ENCODE results near the gene OTUB1. TPM values are rescaled to one million over a fixed set of nuclear protein-coding genes. Genes with fewer than 3 reads are reported as not detected.
A peak's percentile ranks its signal among the peaks of the same experiment; 100 is the strongest.

The OTUB1 gene
- polyA plus RNA-seq, 2 of the 4 experiments (the other 2 are of a cell fraction) = 97.4 to 113 TPM

- DNase-seq (ENCODE audit: low read depth in 1 of 2, low spot score in 1 of 2) (peak; percentile 99 to 100), ATAC-seq (peak; percentile 96 to 98), FAIRE-seq (peak; percentile 72)
- 1% methylated on average over 41 of the region's 67 CpGs for WGBS (ENCODE audit: missing lambda C conversion rate)
- Histone ChIP-seq H3K4me3 (peak within 1 kb of the TSS; percentile 89), H3K27ac (peak within 1 kb of the TSS; percentile 91 to 95), H3K9me3 (no peaks in the 10 kb centered on the region), H3K4me2 (peak within 1 kb of the TSS; percentile 90), H3K4me1 (peaks cover 14% of the 10 kb centered on the region)
- POLR2A ChIA-PET = interaction anchor here (1.0 to 1.7 kb wide), 3 partner anchors 11 to 211 kb away, joined by 3 to 9 read pairs (median 4); partner anchors contain the start of genes OTUB1 and STIP1
- CTCF ChIA-PET = interaction anchor here (0.8 to 1.7 kb wide), 5 partner anchors 16 to 178 kb away, joined by 3 to 5 read pairs (median 3); no protein-coding TSS in a partner anchor
- TF ChIP-seq MYC (IDR thresholded peaks at IDR 0.05; ENCODE audit: borderline replicate concordance, low read length) = no peak
- no peak for TF ChIP-seq EHMT2 (IDR thresholded peaks at IDR 0.05; ENCODE audit: low read depth)
- TF ChIP-seq GATA3 (IDR thresholded peaks at IDR 0.05; ENCODE audit: borderline replicate concordance) = peak; percentile 23; the same call in 1 of the 2 replicates
- no peak for TF ChIP-seq FOSL2 (IDR thresholded peaks at IDR 0.05)
- 0 out of 2 replicates have a peak, but pooled peaks have one; percentile 10 for TF ChIP-seq FOSL2 (CRISPR knock-in tag; IDR thresholded peaks at IDR 0.05)
- peak; percentile 87; the same call in 1 of the 2 replicates for TF ChIP-seq ESRRA (IDR thresholded peaks at IDR 0.05; ENCODE audit: borderline replicate concordance, low read length)
- no peak for TF ChIP-seq TP53 (CRISPR knock-in tag; IDR thresholded peaks at IDR 0.05)
- TF ChIP-seq BHLHE40 (IDR thresholded peaks at IDR 0.05; ENCODE audit: low read depth, low read length) = no peak
- TF ChIP-seq MAX (IDR thresholded peaks at IDR 0.05) = peak; percentile 81
- TF ChIP-seq ELK1 (IDR thresholded peaks at IDR 0.05; ENCODE audit: low read depth, low read length) = no peak
- no peak for TF ChIP-seq ZNF302 (CRISPR knock-in tag; IDR thresholded peaks at IDR 0.05)
- no peak for TF ChIP-seq JUNB (IDR thresholded peaks at IDR 0.05)
- TF ChIP-seq ATOH8 (CRISPR knock-in tag; IDR thresholded peaks at IDR 0.05; ENCODE audit: low read depth) = no peak
- TF ChIP-seq RNF2 (IDR thresholded peaks at IDR 0.05; ENCODE audit: borderline replicate concordance, low read depth) = no peak
- TF ChIP-seq POLR2AphosphoS2 (conservative IDR thresholded peaks at IDR 0.05; ENCODE audit: low read length) = no peak
- no peak for TF ChIP-seq PBX3 (IDR thresholded peaks at IDR 0.05)
- no peak for TF ChIP-seq CTCF (IDR thresholded peaks at IDR 0.05)
- no peak for TF ChIP-seq TFCP2L1 (CRISPR knock-in tag; IDR thresholded peaks at IDR 0.05)
- TF ChIP-seq SREBF2 (IDR thresholded peaks at IDR 0.05) = no peak
- TF ChIP-seq EHF (CRISPR knock-in tag; IDR thresholded peaks at IDR 0.05) = no peak
- TF ChIP-seq FOSB (CRISPR knock-in tag; IDR thresholded peaks at IDR 0.05) = no peak
- TF ChIP-seq BCL3 (IDR thresholded peaks at IDR 0.05) = peak; percentile 82; the same call in 1 of the 3 replicates
- no peak for TF ChIP-seq CHD4 (IDR thresholded peaks at IDR 0.05; ENCODE audit: borderline replicate concordance)
- TF ChIP-seq HES2 (IDR thresholded peaks at IDR 0.05) = no peak
- TF ChIP-seq MAZ (IDR thresholded peaks at IDR 0.05; ENCODE audit: borderline replicate concordance, low read depth, low read length) = peak; percentile 88; the same call in 1 of the 2 replicates
- TF ChIP-seq ZC3H11A (IDR thresholded peaks at IDR 0.05) = no peak
- no peak for TF ChIP-seq HMGXB4 (CRISPR knock-in tag; IDR thresholded peaks at IDR 0.05; ENCODE audit: borderline replicate concordance)
- TF ChIP-seq MAFK (IDR thresholded peaks at IDR 0.05; ENCODE audit: partially characterized antibody) = peak; percentile 9
- no peak for TF ChIP-seq NPAS2 (CRISPR knock-in tag; IDR thresholded peaks at IDR 0.05; ENCODE audit: borderline replicate concordance)
- no peak for TF ChIP-seq SMC3 (IDR thresholded peaks at IDR 0.05)
- peak in 1 of 2 experiments; percentile 79; a peak in 2 of 4 replicates for TF ChIP-seq CEBPB (IDR thresholded peaks at IDR 0.05)
Measured at GRCh38 chr11:63974259-63975143, 11.7 kb upstream of the OTUB1 start, which contains the start of gene COX8A. Gene COX8A, plus strand, starts transcription at chr11:63974620. Its CDS starts 61 bp downstream, at chr11:63974681.
